Measurements from ENCODE around the gene BARD1.
"Not testable (repeated sequence)": the region's sequence is repeated elsewhere in the genome, so short reads cannot be mapped to it uniquely, and the experiment has no call there.

The BARD1 gene

GRCh38 chr2:214765180-214765579, 44.3 kb downstream of the BARD1 start:
- DNase-seq (ENCODE audit: low spot score): no peak

DNA sequence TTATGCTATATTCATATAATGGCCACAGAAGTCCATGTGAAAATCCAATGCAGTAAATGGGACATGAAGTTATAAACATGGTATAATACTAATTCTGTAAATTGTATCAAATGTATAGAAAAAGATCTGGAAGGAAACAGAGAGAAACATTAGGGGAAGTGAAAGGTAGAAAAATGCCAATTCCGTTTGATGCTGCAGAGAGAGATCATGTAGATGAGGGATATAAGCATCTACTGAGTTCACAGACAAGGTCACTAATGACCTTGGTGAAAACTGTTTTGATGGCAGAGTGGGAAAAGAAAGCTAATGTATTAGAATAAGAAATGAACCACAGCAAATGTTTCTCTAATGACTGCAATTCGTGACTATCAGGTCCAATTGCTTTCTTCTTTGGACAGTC, 56.0 kb downstream of the BARD1 start:
- no peak for DNase-seq (ENCODE audit: low spot score)

- DNase-seq (ENCODE audit: low spot score): no peak
Observed at GRCh38 chr2:214750529-214750928, 59.0 kb downstream of the BARD1 start.

DNA sequence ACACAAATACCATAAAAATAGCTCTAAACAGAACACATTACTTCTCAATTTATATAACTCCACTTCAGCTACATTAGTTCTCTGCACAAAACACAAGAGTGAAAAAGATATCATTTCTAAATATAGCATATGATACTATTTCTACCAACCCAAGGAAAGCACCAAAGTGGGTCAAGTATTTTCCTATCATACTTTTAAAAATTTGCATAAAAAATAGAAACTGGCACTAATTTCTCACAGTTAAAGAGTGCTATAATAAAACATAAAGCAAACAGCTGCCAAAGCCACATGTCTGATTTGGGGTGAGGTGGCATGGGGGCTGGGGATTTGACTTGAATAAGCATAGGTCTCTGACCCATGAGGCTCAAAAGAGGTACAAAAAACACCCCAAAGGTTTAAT, 61.5 kb downstream of the BARD1 start:
- DNase-seq (ENCODE audit: low spot score): no peak

DNA sequence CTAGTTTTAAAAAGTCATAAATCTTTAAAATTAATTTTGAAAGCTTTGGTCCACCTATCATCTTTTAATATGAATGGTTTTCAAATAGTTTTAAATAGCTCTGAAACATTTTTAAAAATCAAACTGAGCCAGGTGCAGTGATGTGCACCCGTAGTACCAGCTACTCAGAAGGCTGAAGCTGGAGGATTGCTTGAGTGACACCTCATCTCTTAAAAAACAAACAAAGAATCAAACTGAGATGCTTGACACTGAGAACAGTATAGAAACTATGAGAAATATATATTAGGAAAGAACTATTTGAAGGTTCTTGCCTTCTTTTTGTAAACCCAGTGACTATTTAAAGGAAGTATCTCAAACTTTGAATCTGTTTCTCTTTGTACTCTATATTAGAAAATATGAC, 67.4 kb downstream of the BARD1 start:
- no peak for DNase-seq (ENCODE audit: low spot score)

DNA sequence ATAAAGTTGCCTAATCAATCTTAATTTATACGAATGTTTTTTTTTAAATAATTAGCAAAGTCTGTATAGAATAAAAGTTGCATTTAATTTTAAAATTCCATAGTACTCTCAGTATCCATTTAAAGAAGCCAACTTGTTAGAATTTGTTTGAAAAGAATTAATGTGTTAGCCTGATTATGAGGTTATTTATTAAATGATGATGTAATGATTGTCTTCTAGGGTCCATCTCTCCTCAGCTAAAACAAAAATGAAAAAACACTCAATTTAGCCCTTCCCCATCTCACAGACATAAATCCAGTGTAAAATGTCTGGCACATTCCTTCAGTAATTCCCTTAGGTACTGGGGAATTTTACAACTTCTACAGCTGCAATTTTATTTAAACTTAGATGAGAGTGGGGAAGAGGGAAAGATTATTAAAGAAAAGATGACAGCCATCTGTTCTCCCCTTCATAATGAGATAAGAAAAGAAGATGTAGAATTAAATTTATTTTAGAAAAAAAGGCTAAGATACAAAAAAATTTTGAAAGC, 68.6 kb downstream of the BARD1 start:
- no peak for DNase-seq (ENCODE audit: low spot score)

DNA sequence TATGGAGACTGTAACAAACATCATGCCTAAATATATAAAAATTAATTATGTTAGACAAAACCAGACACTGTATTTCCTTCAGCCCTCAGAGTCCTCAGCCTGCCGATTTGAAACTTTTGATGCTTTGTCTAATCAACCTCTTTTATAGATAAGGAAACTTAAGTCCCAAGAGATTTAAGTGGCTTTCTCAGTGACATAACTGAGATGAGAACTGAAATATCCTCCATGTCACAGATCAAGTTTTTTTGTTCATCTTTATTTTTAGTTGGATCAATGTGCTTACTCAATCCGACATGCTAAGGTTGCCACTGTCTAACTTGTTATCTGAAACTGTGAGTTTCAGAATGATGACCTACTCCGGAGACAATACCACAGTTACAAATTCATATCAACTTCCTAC, 72.3 kb downstream of the BARD1 start:
- no peak for DNase-seq (ENCODE audit: low spot score)

GRCh38 chr2:214730800-214731407, 78.6 kb downstream of the BARD1 start:
- no peak for DNase-seq (ENCODE audit: low spot score)

DNA sequence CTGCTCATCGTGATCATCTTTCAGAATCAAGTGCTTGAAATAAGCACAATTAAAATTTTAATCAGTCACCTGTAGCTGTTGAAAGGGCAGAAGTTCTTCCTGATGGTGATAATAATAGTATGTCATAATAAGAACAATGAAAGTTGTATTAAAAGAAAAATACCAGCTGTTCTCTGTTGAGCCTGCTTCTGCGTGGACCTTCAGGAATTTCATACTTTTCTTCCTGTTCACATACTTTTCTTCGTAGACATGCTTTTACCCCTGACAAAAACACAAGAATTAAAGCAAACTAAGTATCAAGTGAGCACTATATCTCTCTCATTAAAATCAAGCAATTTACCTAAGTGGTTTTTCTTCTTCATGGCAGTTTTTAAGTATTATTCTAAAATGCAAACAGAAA, 79.2 kb downstream of the BARD1 start:
- DNase-seq (ENCODE audit: low spot score): no peak

GRCh38 chr2:214724741-214725140, 84.7 kb downstream of the BARD1 start:
- no peak for DNase-seq (ENCODE audit: low spot score)

- not testable (repeated sequence) for DNase-seq (ENCODE audit: low spot score)
Observed at GRCh38 chr2:214717837-214718236, 91.6 kb downstream of the BARD1 start.

- no peak for DNase-seq (ENCODE audit: low spot score)
Observed at GRCh38 chr2:214716811-214717560, 92.5 kb downstream of the BARD1 start.

DNA sequence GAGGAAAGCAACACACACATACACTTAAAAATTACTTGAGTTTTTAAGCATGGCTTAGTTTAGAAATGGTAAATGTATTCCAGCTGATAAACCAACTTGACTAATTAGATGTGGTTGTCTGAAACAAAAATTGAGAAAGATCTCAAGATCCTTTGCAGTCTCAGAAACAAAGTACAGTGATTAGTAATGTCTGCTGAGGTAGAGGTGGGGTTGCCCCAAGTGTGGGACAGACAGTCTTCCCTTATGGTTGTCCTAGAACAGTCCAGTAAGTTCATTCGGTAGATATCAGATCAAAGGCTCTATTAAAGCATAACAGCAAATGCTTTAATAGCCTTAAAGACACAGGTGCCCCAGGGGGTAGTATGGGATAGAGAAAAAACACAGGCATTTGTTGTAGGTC, 94.5 kb downstream of the BARD1 start:
- no peak for DNase-seq (ENCODE audit: low spot score)

DNA sequence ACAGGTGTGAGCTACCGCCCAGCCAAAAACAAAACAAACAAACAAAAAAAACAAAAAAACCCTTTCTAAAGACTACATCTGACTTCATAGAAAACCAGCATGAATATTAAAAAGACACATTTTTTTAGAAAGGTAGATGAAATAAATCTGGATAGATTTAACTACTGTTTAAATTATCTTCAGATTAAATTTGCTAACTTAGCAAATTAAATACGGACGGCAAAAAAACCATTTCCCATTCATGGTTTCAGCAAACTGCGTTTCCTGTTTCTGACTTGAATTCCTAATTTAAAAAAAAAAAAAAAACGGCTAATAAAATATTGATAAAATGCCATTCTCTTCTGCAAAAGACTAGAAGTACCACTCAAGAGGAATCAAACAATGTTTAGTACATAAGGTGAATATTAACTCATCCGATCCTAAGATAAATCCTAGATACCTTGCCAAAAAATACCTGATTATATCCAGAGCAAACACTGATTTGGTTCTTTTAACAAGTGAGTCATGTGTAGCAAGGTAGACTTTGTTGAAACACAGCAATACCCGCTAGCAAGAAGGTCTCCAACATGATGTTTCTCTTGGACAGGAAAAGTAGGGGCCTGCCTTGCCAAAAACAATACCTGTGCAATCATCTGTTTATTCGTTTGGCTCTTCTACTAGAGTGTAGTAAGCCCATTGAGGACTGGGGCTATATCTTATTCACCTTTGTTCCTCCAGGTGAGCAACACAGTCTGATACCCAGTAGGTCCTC, 96.2 kb downstream of the BARD1 start:
- no peak for DNase-seq (ENCODE audit: low spot score)

DNA sequence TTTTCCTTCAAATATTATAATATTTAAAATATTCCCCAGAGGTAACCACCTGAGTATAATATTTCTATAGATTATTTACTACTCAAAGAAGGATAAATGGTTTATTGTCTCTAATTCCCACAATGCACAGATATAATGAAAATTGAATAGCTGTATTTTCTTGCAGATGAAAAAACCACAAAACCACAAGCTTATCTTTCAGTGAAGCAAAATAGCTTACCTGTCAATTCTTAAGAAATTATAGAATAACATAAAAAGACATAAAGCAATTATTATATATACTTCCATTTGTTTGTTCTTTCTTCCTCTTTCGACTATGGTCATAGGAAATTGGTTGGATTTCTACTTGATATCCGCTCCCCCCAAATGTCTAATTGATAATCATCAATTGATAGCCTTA, 98.8 kb downstream of the BARD1 start:
- no peak for DNase-seq (ENCODE audit: low spot score)

DNA sequence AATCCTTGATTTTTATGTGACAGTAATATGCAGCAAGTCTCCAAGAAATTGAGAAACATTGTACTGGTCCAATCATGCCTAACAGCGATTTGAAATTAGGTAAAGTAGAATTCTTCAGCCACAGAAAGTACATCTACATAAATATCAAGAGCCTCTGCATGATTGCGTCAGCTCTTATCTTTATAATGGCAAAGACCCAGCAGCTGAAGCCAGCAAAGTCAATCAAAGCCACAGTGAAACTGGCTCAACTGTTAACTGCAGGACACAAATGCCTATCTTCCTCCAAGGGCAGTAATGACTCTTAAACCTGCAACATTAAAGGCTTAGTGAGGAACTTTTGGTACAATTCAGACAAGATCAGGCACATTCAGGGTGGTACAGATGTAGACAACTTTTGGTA, 102.5 kb downstream of the BARD1 start:
- no peak for DNase-seq (ENCODE audit: low spot score)

DNA sequence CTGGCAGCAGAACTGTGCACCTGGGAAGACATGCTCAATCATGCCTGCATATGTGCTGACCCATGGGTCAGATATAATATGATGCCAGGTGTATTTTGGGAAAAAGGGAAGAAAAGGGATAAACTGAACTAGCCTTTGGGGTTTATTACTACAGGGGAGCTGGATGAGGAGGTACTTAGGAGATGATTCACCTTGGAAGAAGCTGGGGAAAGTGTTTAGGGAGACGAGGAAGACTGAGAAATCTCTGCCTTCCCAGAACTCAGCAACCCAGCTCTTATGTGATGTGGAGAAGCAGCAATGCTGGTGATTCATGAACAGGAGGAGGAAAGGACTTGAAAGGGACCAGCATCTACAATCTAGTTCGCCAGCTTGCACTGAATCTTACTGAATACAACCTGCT, 110.2 kb downstream of the BARD1 start:
- DNase-seq (ENCODE audit: low spot score): no peak

DNA sequence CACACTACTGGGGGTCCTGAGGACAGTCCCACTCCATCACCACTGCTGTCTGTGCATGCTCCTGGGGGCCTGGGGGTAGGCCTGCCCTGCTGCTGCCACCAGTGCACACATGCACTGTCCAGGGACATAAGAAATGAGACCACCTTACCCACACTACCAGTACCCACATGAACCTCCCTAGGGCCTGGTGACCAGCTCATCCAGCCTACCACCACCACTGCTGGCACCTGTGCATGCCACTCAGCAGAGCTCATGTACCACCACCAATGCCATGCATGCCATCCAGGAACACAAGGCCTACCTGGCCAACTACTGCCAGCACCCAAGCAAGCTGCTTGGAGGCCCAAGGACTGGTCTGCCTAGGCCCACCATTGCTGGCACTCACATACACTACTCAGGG, 112.8 kb downstream of the BARD1 start:
- no peak for DNase-seq (ENCODE audit: low spot score)

- no peak for DNase-seq (ENCODE audit: low spot score)
Observed at GRCh38 chr2:214695789-214696188, 113.7 kb downstream of the BARD1 start.

DNA sequence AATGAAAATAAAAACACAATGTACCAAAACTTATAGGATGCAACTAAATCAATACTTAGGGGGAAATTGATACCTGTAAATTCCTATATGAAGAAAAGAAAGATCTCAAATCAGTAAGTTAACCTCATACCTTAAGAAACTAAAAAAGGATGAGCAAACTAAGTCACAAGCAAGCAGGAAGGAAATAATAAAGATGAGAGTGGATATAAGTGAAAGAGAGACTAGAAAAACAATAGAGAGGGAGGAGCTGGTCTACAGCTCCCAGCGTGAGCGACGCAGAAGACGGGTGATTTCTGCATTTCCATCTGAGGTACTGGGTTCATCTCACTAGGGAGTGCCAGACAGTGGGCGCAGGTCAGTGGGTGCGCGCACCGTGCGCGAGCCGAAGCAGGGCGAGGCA, 125.9 kb downstream of the BARD1 start:
- DNase-seq (ENCODE audit: low spot score): not testable (repeated sequence)

DNA sequence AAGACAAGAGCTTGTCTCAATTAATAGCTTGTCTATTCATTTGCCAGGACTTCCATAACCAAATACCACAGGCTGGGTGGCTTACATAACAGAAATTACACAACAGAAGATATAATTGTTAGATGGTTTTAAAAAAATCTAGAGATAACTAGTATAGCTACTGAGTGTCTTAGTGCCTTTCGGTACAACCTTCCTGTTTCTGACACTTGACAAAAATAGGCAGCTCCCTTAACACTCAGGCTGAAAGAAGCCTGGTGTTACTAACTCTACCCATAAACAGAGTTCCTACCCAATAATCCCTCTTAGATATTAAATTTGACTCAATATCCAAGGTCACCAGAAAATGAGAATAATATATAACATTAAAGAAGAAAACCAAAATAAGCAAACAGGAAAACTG, 129.7 kb downstream of the BARD1 start:
- no peak for DNase-seq (ENCODE audit: low spot score)

GRCh38 chr2:214676421-214677089, 132.9 kb downstream of the BARD1 start:
- DNase-seq (ENCODE audit: low spot score): no peak

Measured in AG08395 (cell line).